HCT116 (cell line): ENCODE data around the gene CDKAL1.

Source experiments
- ATF3 ChIP-seq: IDR thresholded peaks from 2 replicates; pipeline ENCODE4 v1.6.1; 2012
- CEBPB ChIP-seq: IDR thresholded peaks from 2 replicates; pipeline ENCODE4 v1.6.1; 2012; ENCODE audit warnings: low read depth
- CTCF ChIP-seq, 3 experiments: fragments of 200-600 bp in 1 of 3; sonication (generic) in 1 of 3; IDR thresholded peaks in 2 of 3; conservative IDR thresholded peaks in 1 of 3; 2 replicates each; pipeline ENCODE4 v1.5.1; 2012 to 2017; ENCODE audit warnings: low read depth in 2 of 3, low read length in 2 of 3, antibody characterized with exemption in 1 of 3, borderline replicate concordance in 1 of 3, control low read depth in 1 of 3, mild to moderate bottlenecking in 1 of 3, mixed read lengths in 1 of 3, mixed run types in 1 of 3, moderate library complexity in 1 of 3; ENCODE audit not compliant: insufficient read depth in 1 of 3
- EZH2 ChIP-seq: fragments of 200-600 bp; sonication (generic); IDR thresholded peaks from 2 replicates; pipeline ENCODE4 v1.6.1; 2017; ENCODE audit warnings: antibody characterized with exemption, mixed run types
- FOSL1 ChIP-seq: IDR thresholded peaks from 2 replicates; pipeline ENCODE4 v1.6.1; 2012; ENCODE audit warnings: low read depth
- JUND ChIP-seq: IDR thresholded peaks from 2 replicates; pipeline ENCODE4 v1.6.1; 2012
- MAX ChIP-seq: IDR thresholded peaks from 2 replicates; pipeline ENCODE4 v1.6.1; 2012
- POLR2A ChIP-seq: IDR thresholded peaks from 2 replicates; pipeline ENCODE4 v1.7.0; 2011; ENCODE audit warnings: borderline replicate concordance; ENCODE audit not compliant: insufficient read depth, insufficient read length; ENCODE audit errors: extremely low read depth
- POLR2AphosphoS5 ChIP-seq: IDR thresholded peaks from 2 replicates; pipeline ENCODE4 v1.6.1; 2011; ENCODE audit warnings: mild to moderate bottlenecking, low read depth, low read length, moderate library complexity
- TCF7L2 ChIP-seq: IDR thresholded peaks from 2 replicates; pipeline ENCODE4 v1.7.0; 2011; ENCODE audit warnings: borderline replicate concordance, inconsistent platforms; ENCODE audit not compliant: insufficient read depth, insufficient read length; ENCODE audit errors: extremely low read depth
- ZFX ChIP-seq: fragments of 450-650 bp; IDR thresholded peaks from 2 replicates; pipeline ENCODE4 v1.6.1; 2017
- ZNF274 ChIP-seq: fragments of 200-500 bp; sonication (Bioruptor generic); IDR thresholded peaks from 2 replicates; pipeline ENCODE4 v1.6.1; 2014; ENCODE audit warnings: mild to moderate bottlenecking, low read depth, low read length, inconsistent platforms
- TF ChIP-seq, protein P1 (sequence below): IDR thresholded peaks from 2 replicates; pipeline ENCODE4 v1.6.1; 2011; ENCODE audit warnings: mild to moderate bottlenecking, low read length, moderate library complexity; ENCODE audit not compliant: insufficient replicate concordance; ENCODE audit errors: extremely low read depth
- TF ChIP-seq, protein P2 (sequence below): IDR thresholded peaks from 2 replicates; pipeline ENCODE4 v1.6.1; 2012; ENCODE audit warnings: low read depth

GRCh38 chr6:20931772-20932171 is 397.5 kb downstream of the CDKAL1 start:
- TF ChIP-seq FOSL1 (no peak), CTCF (IDR thresholded peaks at IDR 0.05 in 2 of 3, conservative IDR thresholded peaks at IDR 0.05 in 1 of 3; ENCODE audit: borderline replicate concordance in 1 of 3, insufficient read depth in 1 of 3, low read depth in 2 of 3, low read length in 2 of 3) (no peak), POLR2AphosphoS5 (no peak), MAX (no peak), POLR2A (no peak), JUND (no peak), EZH2 (no peak), TCF7L2 (no peak), ATF3 (no peak), CEBPB (no peak), ZNF274 (no peak), ZFX (no peak)
- TF ChIP-seq, protein P1, sequence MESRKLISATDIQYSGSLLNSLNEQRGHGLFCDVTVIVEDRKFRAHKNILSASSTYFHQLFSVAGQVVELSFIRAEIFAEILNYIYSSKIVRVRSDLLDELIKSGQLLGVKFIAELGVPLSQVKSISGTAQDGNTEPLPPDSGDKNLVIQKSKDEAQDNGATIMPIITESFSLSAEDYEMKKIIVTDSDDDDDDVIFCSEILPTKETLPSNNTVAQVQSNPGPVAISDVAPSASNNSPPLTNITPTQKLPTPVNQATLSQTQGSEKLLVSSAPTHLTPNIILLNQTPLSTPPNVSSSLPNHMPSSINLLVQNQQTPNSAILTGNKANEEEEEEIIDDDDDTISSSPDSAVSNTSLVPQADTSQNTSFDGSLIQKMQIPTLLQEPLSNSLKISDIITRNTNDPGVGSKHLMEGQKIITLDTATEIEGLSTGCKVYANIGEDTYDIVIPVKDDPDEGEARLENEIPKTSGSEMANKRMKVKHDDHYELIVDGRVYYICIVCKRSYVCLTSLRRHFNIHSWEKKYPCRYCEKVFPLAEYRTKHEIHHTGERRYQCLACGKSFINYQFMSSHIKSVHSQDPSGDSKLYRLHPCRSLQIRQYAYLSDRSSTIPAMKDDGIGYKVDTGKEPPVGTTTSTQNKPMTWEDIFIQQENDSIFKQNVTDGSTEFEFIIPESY, result no peak
- TF ChIP-seq, protein P2, sequence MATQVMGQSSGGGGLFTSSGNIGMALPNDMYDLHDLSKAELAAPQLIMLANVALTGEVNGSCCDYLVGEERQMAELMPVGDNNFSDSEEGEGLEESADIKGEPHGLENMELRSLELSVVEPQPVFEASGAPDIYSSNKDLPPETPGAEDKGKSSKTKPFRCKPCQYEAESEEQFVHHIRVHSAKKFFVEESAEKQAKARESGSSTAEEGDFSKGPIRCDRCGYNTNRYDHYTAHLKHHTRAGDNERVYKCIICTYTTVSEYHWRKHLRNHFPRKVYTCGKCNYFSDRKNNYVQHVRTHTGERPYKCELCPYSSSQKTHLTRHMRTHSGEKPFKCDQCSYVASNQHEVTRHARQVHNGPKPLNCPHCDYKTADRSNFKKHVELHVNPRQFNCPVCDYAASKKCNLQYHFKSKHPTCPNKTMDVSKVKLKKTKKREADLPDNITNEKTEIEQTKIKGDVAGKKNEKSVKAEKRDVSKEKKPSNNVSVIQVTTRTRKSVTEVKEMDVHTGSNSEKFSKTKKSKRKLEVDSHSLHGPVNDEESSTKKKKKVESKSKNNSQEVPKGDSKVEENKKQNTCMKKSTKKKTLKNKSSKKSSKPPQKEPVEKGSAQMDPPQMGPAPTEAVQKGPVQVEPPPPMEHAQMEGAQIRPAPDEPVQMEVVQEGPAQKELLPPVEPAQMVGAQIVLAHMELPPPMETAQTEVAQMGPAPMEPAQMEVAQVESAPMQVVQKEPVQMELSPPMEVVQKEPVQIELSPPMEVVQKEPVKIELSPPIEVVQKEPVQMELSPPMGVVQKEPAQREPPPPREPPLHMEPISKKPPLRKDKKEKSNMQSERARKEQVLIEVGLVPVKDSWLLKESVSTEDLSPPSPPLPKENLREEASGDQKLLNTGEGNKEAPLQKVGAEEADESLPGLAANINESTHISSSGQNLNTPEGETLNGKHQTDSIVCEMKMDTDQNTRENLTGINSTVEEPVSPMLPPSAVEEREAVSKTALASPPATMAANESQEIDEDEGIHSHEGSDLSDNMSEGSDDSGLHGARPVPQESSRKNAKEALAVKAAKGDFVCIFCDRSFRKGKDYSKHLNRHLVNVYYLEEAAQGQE, result no peak
